Stomach (tissue), 4 donors: ENCODE data around the gene SNX21.

Experiments used
- EP300 ChIP-seq: sonication (generic); formaldehyde crosslinking; IDR thresholded peaks from one replicate; pipeline ENCODE4 v1.6.1; 2017; ENCODE audit warnings: antibody characterized with exemption
- POLR2A ChIP-seq, 4 donors: fragments of 450-650 bp; IDR thresholded peaks; one replicate each; pipeline ENCODE4 v1.6.1; 2016; ENCODE audit warnings: antibody characterized with exemption in 4 of 4, control low read depth in 2 of 4, mild to moderate bottlenecking in 1 of 4, moderate library complexity in 1 of 4
- POLR2AphosphoS5 ChIP-seq, 3 donors: sonication (generic); formaldehyde crosslinking; IDR thresholded peaks; one replicate each; pipeline ENCODE4 v1.6.1; 2016; ENCODE audit warnings: antibody characterized with exemption in 3 of 3
- TF ChIP-seq, protein P1 (sequence below), 7 experiments: fragments of 450-650 bp in 4 of 7; fragments of 200-600 bp in 3 of 7; sonication (generic) in 3 of 7; IDR thresholded peaks; one replicate each; pipeline ENCODE4 v1.5.1; 2016 to 2019; ENCODE audit warnings: antibody characterized with exemption in 7 of 7, control low read depth in 2 of 7, mild to moderate bottlenecking in 1 of 7

DNA sequence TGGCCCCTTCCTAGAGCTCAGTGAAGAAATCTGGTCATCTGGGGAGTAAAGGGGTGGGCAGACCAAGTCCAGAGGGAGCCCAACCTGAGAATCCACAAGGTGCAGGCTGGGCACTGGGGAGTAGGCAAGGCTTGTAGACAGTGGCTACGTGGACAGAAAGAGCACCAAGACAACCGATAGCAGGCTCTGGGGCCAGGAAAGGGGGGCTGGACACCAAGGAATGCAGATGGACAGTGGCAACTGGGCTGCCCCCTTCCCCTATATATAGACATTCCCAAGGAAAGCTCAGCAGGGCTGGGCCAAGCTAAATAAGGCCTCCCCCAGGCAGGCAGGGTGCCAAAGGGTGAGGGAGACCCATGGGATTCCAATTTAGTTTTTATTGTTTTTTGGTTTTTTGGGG lies 5.0 kb upstream of the SNX21 start:
- TF ChIP-seq, protein P1, sequence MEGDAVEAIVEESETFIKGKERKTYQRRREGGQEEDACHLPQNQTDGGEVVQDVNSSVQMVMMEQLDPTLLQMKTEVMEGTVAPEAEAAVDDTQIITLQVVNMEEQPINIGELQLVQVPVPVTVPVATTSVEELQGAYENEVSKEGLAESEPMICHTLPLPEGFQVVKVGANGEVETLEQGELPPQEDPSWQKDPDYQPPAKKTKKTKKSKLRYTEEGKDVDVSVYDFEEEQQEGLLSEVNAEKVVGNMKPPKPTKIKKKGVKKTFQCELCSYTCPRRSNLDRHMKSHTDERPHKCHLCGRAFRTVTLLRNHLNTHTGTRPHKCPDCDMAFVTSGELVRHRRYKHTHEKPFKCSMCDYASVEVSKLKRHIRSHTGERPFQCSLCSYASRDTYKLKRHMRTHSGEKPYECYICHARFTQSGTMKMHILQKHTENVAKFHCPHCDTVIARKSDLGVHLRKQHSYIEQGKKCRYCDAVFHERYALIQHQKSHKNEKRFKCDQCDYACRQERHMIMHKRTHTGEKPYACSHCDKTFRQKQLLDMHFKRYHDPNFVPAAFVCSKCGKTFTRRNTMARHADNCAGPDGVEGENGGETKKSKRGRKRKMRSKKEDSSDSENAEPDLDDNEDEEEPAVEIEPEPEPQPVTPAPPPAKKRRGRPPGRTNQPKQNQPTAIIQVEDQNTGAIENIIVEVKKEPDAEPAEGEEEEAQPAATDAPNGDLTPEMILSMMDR (IDR thresholded peaks at IDR 0.05) = no peak
- TF ChIP-seq EP300 (no peak), POLR2AphosphoS5 (IDR thresholded peaks at IDR 0.05) (no peak), POLR2A (IDR thresholded peaks at IDR 0.05) (no peak)
